Measurements from ENCODE around the gene C19orf44. TPM values are rescaled to one million over a fixed set of nuclear protein-coding genes. Genes with fewer than 3 reads are reported as not detected.

C19orf44 gene
- total and polyA plus RNA-seq, 12 donors, result 1.6 to 4.1 (median 3.1) TPM

DNA sequence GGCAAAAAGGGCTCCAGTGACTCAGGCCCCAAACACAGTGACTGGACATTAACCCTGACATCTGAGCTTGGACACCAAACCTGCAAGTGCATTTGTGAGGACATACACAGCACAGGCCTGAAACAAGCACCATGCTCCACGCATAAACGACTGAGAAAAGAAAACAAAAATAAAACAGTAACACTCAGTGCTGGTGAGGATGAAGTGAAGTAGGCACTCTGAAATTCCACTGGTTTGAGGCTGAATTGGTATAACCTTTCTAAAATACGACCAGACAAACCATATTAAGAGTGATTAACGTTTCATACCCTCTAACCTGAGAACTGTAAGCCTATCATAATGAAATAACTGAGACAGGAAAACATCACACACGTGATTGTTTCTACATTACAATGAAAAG is 70.5 kb downstream of the C19orf44 start:
- DNase-seq, result no peak
- Histone ChIP-seq H3K36me3 (peaks cover 0 to 90% (median 25%) of the 10 kb centered on the region in 9 donors), H3K27me3 (no peaks in the 10 kb centered on the region), H3K4me3 (no peak overlapping the region), H3K27ac (peak overlapping the region in 2 of 10 donors; percentile 20 to 80), H3K9me3 (no peaks in the 10 kb centered on the region), H3K4me1 (peaks cover 5 to 34% (median 11%) of the 10 kb centered on the region in 9 donors)
- ATAC-seq, result no peak
- intact Hi-C loops (cut with DNase I), result no loop called here
- TF ChIP-seq, protein P1, sequence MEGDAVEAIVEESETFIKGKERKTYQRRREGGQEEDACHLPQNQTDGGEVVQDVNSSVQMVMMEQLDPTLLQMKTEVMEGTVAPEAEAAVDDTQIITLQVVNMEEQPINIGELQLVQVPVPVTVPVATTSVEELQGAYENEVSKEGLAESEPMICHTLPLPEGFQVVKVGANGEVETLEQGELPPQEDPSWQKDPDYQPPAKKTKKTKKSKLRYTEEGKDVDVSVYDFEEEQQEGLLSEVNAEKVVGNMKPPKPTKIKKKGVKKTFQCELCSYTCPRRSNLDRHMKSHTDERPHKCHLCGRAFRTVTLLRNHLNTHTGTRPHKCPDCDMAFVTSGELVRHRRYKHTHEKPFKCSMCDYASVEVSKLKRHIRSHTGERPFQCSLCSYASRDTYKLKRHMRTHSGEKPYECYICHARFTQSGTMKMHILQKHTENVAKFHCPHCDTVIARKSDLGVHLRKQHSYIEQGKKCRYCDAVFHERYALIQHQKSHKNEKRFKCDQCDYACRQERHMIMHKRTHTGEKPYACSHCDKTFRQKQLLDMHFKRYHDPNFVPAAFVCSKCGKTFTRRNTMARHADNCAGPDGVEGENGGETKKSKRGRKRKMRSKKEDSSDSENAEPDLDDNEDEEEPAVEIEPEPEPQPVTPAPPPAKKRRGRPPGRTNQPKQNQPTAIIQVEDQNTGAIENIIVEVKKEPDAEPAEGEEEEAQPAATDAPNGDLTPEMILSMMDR (IDR thresholded peaks at IDR 0.05), result no peak
- WGBS, 2 donors, result 94 to 95% methylated on average over 5 of the region's 5 CpGs

DNA sequence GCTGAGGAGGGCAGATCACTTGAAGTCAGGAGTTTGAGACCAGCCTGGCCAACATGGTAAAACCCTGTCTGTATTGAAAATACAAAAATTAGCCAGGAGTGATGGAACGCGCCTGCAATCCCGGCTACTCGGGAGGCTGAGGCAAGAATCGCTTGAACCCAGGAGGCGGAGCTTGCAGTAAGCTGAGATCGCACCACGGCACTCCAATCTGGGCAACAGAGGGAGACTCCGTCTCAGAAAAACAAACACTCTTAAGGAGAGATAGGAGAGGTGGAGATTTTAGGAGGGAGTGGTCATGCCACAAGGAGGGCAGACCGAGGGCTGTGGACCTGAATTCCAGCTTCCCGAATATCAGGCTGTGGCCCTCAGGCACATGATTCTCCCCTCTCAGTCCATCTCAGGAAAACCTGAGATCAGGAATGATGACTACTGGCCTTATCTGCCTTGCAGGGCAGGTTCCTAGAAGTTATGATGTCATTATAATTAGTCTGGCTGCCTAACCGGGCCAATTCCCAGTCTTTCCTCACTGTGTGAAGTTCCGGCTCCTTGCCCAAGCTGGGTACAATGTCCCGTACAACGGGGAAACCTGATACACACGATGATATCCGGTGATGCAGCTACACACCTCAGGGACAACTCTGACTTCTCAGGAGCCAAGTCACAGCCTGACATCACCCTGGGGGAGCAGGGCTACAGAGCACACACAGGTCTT is 73.6 kb downstream of the C19orf44 start:
- no peak for DNase-seq
- 88 to 91% methylated on average over 17 of the region's 17 CpGs for WGBS, 2 donors
- no peaks in the 10 kb centered on the region for H3K27me3 ChIP-seq
- ATAC-seq, result no peak
- H3K4me1 ChIP-seq, result peaks cover 14 to 55% (median 33%) of the 10 kb centered on the region in 9 donors
- TF ChIP-seq, protein P1 (IDR thresholded peaks at IDR 0.05), result no peak
- no peaks in the 10 kb centered on the region for H3K9me3 ChIP-seq
- H3K36me3 ChIP-seq, result peaks cover 0 to 69% (median 17%) of the 10 kb centered on the region in 9 donors
- intact Hi-C loops (cut with DNase I), result loop anchor here (5.0 to 10.0 kb wide), 3 partner anchors 53 to 58 kb away; partner anchors contain the start of gene MED26 (in 9 of the 10)
- H3K27ac ChIP-seq, result peak overlapping the region in 1 of 10 donors; percentile 14
- no peak overlapping the region for H3K4me3 ChIP-seq

Other genes with a start within 250 kb of the C19orf44 start
- 10 to 100 TPM; 25.5 to 76.2 (median 50.4) TPM for gene KLF2, start 171.6 kb upstream of the C19orf44 start, total RNA-seq
- gene KLF2, start 171.6 kb upstream of the C19orf44 start, polyA plus RNA-seq, result 10 to 100 TPM; 22.4 to 73.5 TPM
- gene EPS15L1, start 24.4 kb upstream of the C19orf44 start, total RNA-seq, result 10 to 100 TPM; 46.9 to 70.1 (median 57.4) TPM
- gene EPS15L1, start 24.4 kb upstream of the C19orf44 start, polyA plus RNA-seq, result 10 to 100 TPM; 41.3 to 79.7 TPM
- under 1 TPM in 1 of 10 donors, not detected in 9; 0.22 TPM for gene CALR3, start 227 bp upstream of the C19orf44 start, total RNA-seq
- gene CALR3, start 227 bp upstream of the C19orf44 start, polyA plus RNA-seq, result not detected
- 10 to 100 TPM; 20.0 to 26.6 (median 22.6) TPM for gene CHERP, start 46.0 kb downstream of the C19orf44 start, total RNA-seq
- 10 to 100 TPM; 11.3 to 16.4 TPM for gene CHERP, start 46.0 kb downstream of the C19orf44 start, polyA plus RNA-seq
- 10 to 100 TPM; 20.8 to 29.0 (median 23.6) TPM for gene SLC35E1, start 76.0 kb downstream of the C19orf44 start, total RNA-seq
- gene SLC35E1, start 76.0 kb downstream of the C19orf44 start, polyA plus RNA-seq, result 10 to 100 TPM; 22.9 to 25.6 TPM
- 1 to 10 TPM; 3.3 to 6.9 (median 4.6) TPM for gene MED26, start 131.8 kb downstream of the C19orf44 start, total RNA-seq
- 1 to 10 TPM; 3.8 to 5.1 TPM for gene MED26, start 131.8 kb downstream of the C19orf44 start, polyA plus RNA-seq
- 10 to 100 TPM; 32.0 to 43.2 (median 37.4) TPM for gene SMIM7, start 163.8 kb downstream of the C19orf44 start, total RNA-seq
- gene SMIM7, start 163.8 kb downstream of the C19orf44 start, polyA plus RNA-seq, result 10 to 100 TPM; 41.8 to 68.1 TPM
- 10 to 100 TPM; 17.2 to 41.4 (median 30.0) TPM for gene TMEM38A, start 164.7 kb downstream of the C19orf44 start, total RNA-seq
- gene TMEM38A, start 164.7 kb downstream of the C19orf44 start, polyA plus RNA-seq, result 10 to 100 TPM; 18.5 to 29.6 TPM
- under 1 TPM in 6 of 10 donors, not detected in 4; 0.03 to 0.16 (median 0.05) TPM for gene NWD1, start 223.5 kb downstream of the C19orf44 start, total RNA-seq
- gene NWD1, start 223.5 kb downstream of the C19orf44 start, polyA plus RNA-seq, result under 1 TPM; under 0.01 to 0.01 TPM

Data from heart right ventricle (tissue), 16 donors.